Fibroblast of lung (primary cell): ENCODE data around the gene DEPP1.

Experiments used
- EZH2 ChIP-seq: IDR thresholded peaks from 2 replicates; pipeline ENCODE4 v1.5.1; 2012; ENCODE audit warnings: low read length, control low read depth, mild to moderate bottlenecking; ENCODE audit errors: missing control alignments
- TF ChIP-seq, protein P1 (sequence below), 2 donors: IDR thresholded peaks in 1 of 2; conservative IDR thresholded peaks in 1 of 2; 1 replicate in 1 of 2; 2 replicates in 1 of 2; pipeline ENCODE4 v1.5.1; 2011 to 2012; ENCODE audit warnings: low read length in 2 of 2, control low read depth in 1 of 2, inconsistent platforms in 1 of 2, low read depth in 1 of 2, mild to moderate bottlenecking in 1 of 2

DNA sequence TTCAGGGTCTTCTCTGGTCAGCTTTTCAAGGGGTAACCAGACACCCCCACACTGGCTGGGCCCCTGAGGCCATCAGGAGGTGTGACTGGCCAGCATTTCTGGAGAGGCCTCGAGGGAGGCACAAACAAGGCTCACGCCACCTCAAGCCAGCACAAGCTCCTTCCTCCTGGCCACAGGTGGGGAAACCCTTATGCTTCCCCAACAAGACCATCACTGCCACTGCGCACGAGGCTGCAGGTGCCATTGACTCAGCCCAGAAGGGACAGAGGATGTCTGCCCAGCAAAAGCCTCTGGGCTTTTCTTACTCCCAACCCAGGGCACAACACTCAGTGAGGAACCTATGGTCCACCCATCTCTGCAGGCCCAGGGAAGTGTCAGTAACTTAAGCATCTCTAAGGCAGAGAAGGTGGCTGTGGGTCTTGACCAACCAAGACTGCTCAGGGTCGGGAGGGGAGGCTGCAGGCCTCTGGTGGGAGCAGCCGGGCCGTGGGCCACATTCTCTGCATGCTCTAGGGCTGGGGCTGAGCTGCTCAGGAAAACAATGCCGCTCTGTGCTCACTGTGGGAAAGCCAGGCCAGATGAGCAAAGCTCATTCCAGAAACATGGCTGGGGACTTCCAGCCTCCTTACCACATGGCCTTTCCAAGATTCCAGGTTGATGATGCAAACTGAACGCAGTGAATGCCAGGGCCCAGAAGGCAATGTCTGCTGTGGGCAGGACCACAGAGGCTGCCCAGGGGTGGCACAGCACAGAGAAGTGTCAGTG is 43.2 kb downstream of the DEPP1 start:
- TF ChIP-seq, protein P1, sequence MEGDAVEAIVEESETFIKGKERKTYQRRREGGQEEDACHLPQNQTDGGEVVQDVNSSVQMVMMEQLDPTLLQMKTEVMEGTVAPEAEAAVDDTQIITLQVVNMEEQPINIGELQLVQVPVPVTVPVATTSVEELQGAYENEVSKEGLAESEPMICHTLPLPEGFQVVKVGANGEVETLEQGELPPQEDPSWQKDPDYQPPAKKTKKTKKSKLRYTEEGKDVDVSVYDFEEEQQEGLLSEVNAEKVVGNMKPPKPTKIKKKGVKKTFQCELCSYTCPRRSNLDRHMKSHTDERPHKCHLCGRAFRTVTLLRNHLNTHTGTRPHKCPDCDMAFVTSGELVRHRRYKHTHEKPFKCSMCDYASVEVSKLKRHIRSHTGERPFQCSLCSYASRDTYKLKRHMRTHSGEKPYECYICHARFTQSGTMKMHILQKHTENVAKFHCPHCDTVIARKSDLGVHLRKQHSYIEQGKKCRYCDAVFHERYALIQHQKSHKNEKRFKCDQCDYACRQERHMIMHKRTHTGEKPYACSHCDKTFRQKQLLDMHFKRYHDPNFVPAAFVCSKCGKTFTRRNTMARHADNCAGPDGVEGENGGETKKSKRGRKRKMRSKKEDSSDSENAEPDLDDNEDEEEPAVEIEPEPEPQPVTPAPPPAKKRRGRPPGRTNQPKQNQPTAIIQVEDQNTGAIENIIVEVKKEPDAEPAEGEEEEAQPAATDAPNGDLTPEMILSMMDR (conservative IDR thresholded peaks at IDR 0.05 in 1 of 2, IDR thresholded peaks at IDR 0.05 in 1 of 2; ENCODE audit: low read depth in 1 of 2, low read length in 2 of 2): no peak
- no peak for TF ChIP-seq EZH2
